Spleen (tissue), 11 donors: ENCODE data around the gene PTK6. TPM values are rescaled to one million over a fixed set of nuclear protein-coding genes. Genes with fewer than 3 reads are reported as not detected.

Experiments
- DNase-seq: peaks from one replicate; pipeline ENCODE4 v3.0.0-alpha.2; 2020
- H3K27ac ChIP-seq, 8 donors: fragments of 200-600 bp; sonication (generic) in 7 of 8; 1 replicate in 4 of 8; 2 replicates in 4 of 8; pipeline versions ENCODE4 v1.5.0 to v1.8.0; 2016 to 2021; ENCODE audit warnings: inconsistent platforms in 4 of 8, mild to moderate bottlenecking in 4 of 8, moderate library complexity in 1 of 8
- H3K27me3 ChIP-seq, 7 donors: fragments of 200-600 bp; sonication (generic) in 6 of 7; replicated peaks in 1 of 7; 1 replicate in 4 of 7; 2 replicates in 3 of 7; pipeline versions ENCODE4 v1.5.0 to v1.8.0; 2016 to 2021; ENCODE audit warnings: inconsistent platforms in 3 of 7, mild to moderate bottlenecking in 1 of 7
- H3K36me3 ChIP-seq, 6 donors: fragments of 200-600 bp; sonication (generic) in 5 of 6; 1 replicate in 4 of 6; 2 replicates in 2 of 6; pipeline versions ENCODE4 v1.5.0 to v1.8.0; 2016 to 2021; ENCODE audit warnings: inconsistent platforms in 2 of 6
- H3K4me1 ChIP-seq, 6 donors: fragments of 200-600 bp; sonication (generic) in 5 of 6; 1 replicate in 3 of 6; 2 replicates in 3 of 6; pipeline versions ENCODE4 v1.5.0 to v1.8.0; 2016 to 2021; ENCODE audit warnings: inconsistent platforms in 3 of 6
- H3K4me3 ChIP-seq, 8 donors: fragments of 200-600 bp; sonication (generic) in 7 of 8; 1 replicate in 4 of 8; 2 replicates in 4 of 8; pipeline versions ENCODE4 v1.5.0 to v1.8.0; 2016 to 2021; ENCODE audit warnings: inconsistent platforms in 4 of 8, mild to moderate bottlenecking in 4 of 8, moderate library complexity in 2 of 8
- H3K9me3 ChIP-seq, 8 donors: fragments of 200-600 bp; sonication (generic) in 7 of 8; 1 replicate in 4 of 8; 2 replicates in 4 of 8; pipeline versions ENCODE4 v1.5.0 to v1.8.0; 2016 to 2021; ENCODE audit warnings: inconsistent platforms in 4 of 8
- CTCF ChIP-seq, 11 experiments: fragments of 200-600 bp in 7 of 11; fragments of 450-650 bp in 4 of 11; sonication (generic) in 4 of 11; IDR thresholded peaks in 8 of 11; conservative IDR thresholded peaks in 3 of 11; 1 replicate in 7 of 11; 2 replicates in 4 of 11; pipeline versions ENCODE4 v1.4.0 to v1.8.0; 2016 to 2021; ENCODE audit warnings: antibody characterized with exemption in 11 of 11, inconsistent platforms in 4 of 11, mild to moderate bottlenecking in 1 of 11
- POLR2A ChIP-seq, 3 donors: fragments of 450-650 bp; IDR thresholded peaks; one replicate each; pipeline ENCODE4 v1.5.1; 2017; ENCODE audit warnings: antibody characterized with exemption in 3 of 3, mild to moderate bottlenecking in 1 of 3
- POLR2AphosphoS5 ChIP-seq, 3 donors: sonication (generic); formaldehyde crosslinking; IDR thresholded peaks; one replicate each; pipeline ENCODE4 v1.5.1; 2017; ENCODE audit warnings: antibody characterized with exemption in 3 of 3
- WGBS, 5 donors: extraction: QIAGEN DNeasy Blood & Tissue Kit in 3 of 5; methylation state at CpG; one replicate each; pipeline versions ENCODE4 v1.1.5 to v1.1.7; 2013 to 2018; 5-methylcytosine and 5-hydroxymethylcytosine counted together
- intact Hi-C: fragments of 100-400 bp; cut with DNase I; formaldehyde crosslinking; loops from one replicate; pipeline ENCODE4 v1.15.0; 2023; ENCODE audit warnings: low total_unique reads
- polyA plus RNA-seq, 3 donors: library from polyadenylated mRNA; stranded (reverse); fragments of 200-250 nt; gene quantifications; one replicate each; pipeline ENCODE4 v1.2.1, GENCODE V29; 2013
- total RNA-seq, 7 donors: library from RNA; depleted of rRNA in 3 of 7; stranded (reverse); fragments of >200 nt in 3 of 7; fragmentation: NEBNext Ultra II Directional in 4 of 7; extraction: Animal tissue kit (Norgen Biotek cat#: 25700) in 4 of 7; gene quantifications; one replicate each; pipeline versions ENCODE4 v1.1.0 to v1.2.1, GENCODE V29; 2016 to 2021
- donor health status: healthy with polysubstance abuse.
- donor health status: DM: no; HTN: no; CAD: no; lungs with moderate emphysema.
- donor health status: DM: no; HTN: no; CAD: no.
- donor health status: Bipolar disorder and iron deficiency.
- donor health status: healthy.
- donor health status: DM: no; HTN: no; CAD: no.
- donor health status: DM: yes; HTN: yes; CAD: no.

Gene PTK6
- total and polyA plus RNA-seq, 10 donors: 0.20 to 1.0 (median 0.71) TPM

GRCh38 chr20:63493563-63494020 lies 43.6 kb downstream of the PTK6 start:
- DNase-seq: no peak
- TF ChIP-seq POLR2A (IDR thresholded peaks at IDR 0.05) (no peak), CTCF (IDR thresholded peaks at IDR 0.05 in 8 of 11, conservative IDR thresholded peaks at IDR 0.05 in 3 of 11) (no peak), POLR2AphosphoS5 (IDR thresholded peaks at IDR 0.05) (no peak)
- peaks cover 5 to 32% (median 20%) of the 10 kb centered on the region in 6 donors for H3K4me1 ChIP-seq
- no peaks in the 10 kb centered on the region for H3K36me3 ChIP-seq
- WGBS, 5 donors: 58 to 83% (median 71%) methylated on average over 4 to 13 of the region's 13 CpGs
- intact Hi-C loops: no loop called here
- H3K27ac ChIP-seq: no peak overlapping the region
- H3K4me3 ChIP-seq: no peak overlapping the region
- peaks cover 3 to 72% (median 42%) of the 10 kb centered on the region in 7 donors for H3K27me3 ChIP-seq
- no peaks in the 10 kb centered on the region for H3K9me3 ChIP-seq

GRCh38 chr20:63492982-63493381 lies 44.2 kb downstream of the PTK6 start:
- no peaks in the 10 kb centered on the region for H3K9me3 ChIP-seq
- no peak overlapping the region for H3K27ac ChIP-seq
- no peaks in the 10 kb centered on the region for H3K36me3 ChIP-seq
- H3K4me1 ChIP-seq: peaks cover 5 to 31% (median 17%) of the 10 kb centered on the region in 6 donors
- no peak for TF ChIP-seq CTCF (IDR thresholded peaks at IDR 0.05 in 8 of 11, conservative IDR thresholded peaks at IDR 0.05 in 3 of 11)
- no peak for TF ChIP-seq POLR2A (IDR thresholded peaks at IDR 0.05)
- TF ChIP-seq POLR2AphosphoS5 (IDR thresholded peaks at IDR 0.05): no peak
- no peak for DNase-seq
- peaks cover 6 to 72% (median 40%) of the 10 kb centered on the region in 7 donors for H3K27me3 ChIP-seq
- intact Hi-C loops: no loop called here
- no peak overlapping the region for H3K4me3 ChIP-seq
- WGBS, 5 donors: 86 to 94% (median 94%) methylated on average over 12 to 14 of the region's 14 CpGs

- Histone ChIP-seq H3K4me3 (no peak overlapping the region), H3K9me3 (no peaks in the 10 kb centered on the region), H3K4me1 (peaks cover 5 to 31% (median 14%) of the 10 kb centered on the region in 6 donors), H3K36me3 (no peaks in the 10 kb centered on the region), H3K27me3 (peaks cover 6 to 72% (median 41%) of the 10 kb centered on the region in 7 donors), H3K27ac (no peak overlapping the region)
- TF ChIP-seq POLR2AphosphoS5 (IDR thresholded peaks at IDR 0.05) (no peak), CTCF (IDR thresholded peaks at IDR 0.05 in 8 of 11, conservative IDR thresholded peaks at IDR 0.05 in 3 of 11) (no peak), POLR2A (IDR thresholded peaks at IDR 0.05) (no peak)
- intact Hi-C loops: no loop called here
- DNase-seq: no peak
- WGBS, 5 donors: 81 to 93% (median 92%) methylated on average over 2 of the region's 2 CpGs
Observed at GRCh38 chr20:63492518-63492917, 44.7 kb downstream of the PTK6 start.

- no peak for DNase-seq
- no peak for TF ChIP-seq POLR2AphosphoS5 (IDR thresholded peaks at IDR 0.05)
- no peak for TF ChIP-seq POLR2A (IDR thresholded peaks at IDR 0.05)
- no peak for TF ChIP-seq CTCF (IDR thresholded peaks at IDR 0.05 in 8 of 11, conservative IDR thresholded peaks at IDR 0.05 in 3 of 11)
- intact Hi-C loops: no loop called here
- Histone ChIP-seq H3K27me3 (peaks cover 6 to 71% (median 38%) of the 10 kb centered on the region in 7 donors), H3K27ac (no peak overlapping the region), H3K36me3 (no peaks in the 10 kb centered on the region), H3K4me1 (peaks cover 5 to 23% (median 13%) of the 10 kb centered on the region in 6 donors), H3K9me3 (no peaks in the 10 kb centered on the region), H3K4me3 (no peak overlapping the region)
- WGBS, 5 donors: 52 to 89% (median 66%) methylated on average over 4 of the region's 4 CpGs
Observed at GRCh38 chr20:63491635-63492230, 45.4 kb downstream of the PTK6 start.
